Muscle of back (tissue), 11 donors: ENCODE results near the gene MAD1L1. TPM values are rescaled to one million over a fixed set of nuclear protein-coding genes. Genes with fewer than 3 reads are reported as not detected.

Experiments used
- DNase-seq, 3 donors: peaks; one replicate each; pipeline versions ENCODE4 v3.0.0 to v3.0.0-alpha.2; 2013
- polyA plus RNA-seq, 10 donors: library from polyadenylated mRNA; unstranded; fragments of 120-200 nt; gene quantifications; one replicate each; pipeline ENCODE4 v1.2.1, GENCODE V29; 2013; ENCODE audit not compliant: insufficient read length in 10 of 10

Gene MAD1L1
- polyA plus RNA-seq, 10 donors: 15.4 to 25.7 (median 22.0) TPM

- peak in 1 of 3 donors; percentile 34 for DNase-seq
Observed at GRCh38 chr7:2201686-2202360, 30.9 kb downstream of the MAD1L1 start.

GRCh38 chr7:2201128-2201527 is 31.6 kb downstream of the MAD1L1 start:
- DNase-seq: no peak

GRCh38 chr7:2200584-2200980 is 32.2 kb downstream of the MAD1L1 start:
- DNase-seq: no peak

GRCh38 chr7:2199956-2200583 is 32.7 kb downstream of the MAD1L1 start:
- DNase-seq: no peak

GRCh38 chr7:2199528-2199927 is 33.2 kb downstream of the MAD1L1 start:
- DNase-seq: no peak

- no peak for DNase-seq
Observed at GRCh38 chr7:2198760-2199159, 34.0 kb downstream of the MAD1L1 start.

GRCh38 chr7:2198206-2198605 is 34.5 kb downstream of the MAD1L1 start:
- DNase-seq: no peak

GRCh38 chr7:2197436-2198155 is 35.1 kb downstream of the MAD1L1 start:
- DNase-seq: no peak

GRCh38 chr7:2196381-2197378 is 36.1 kb downstream of the MAD1L1 start:
- no peak for DNase-seq

- peak; percentile 59 to 79 (median 68) for DNase-seq
Observed at GRCh38 chr7:2195400-2196246, 37.1 kb downstream of the MAD1L1 start.

- DNase-seq: no peak
Observed at GRCh38 chr7:2193575-2194305, 39.0 kb downstream of the MAD1L1 start.

GRCh38 chr7:2192831-2193534 is 39.8 kb downstream of the MAD1L1 start:
- peak; percentile 34 to 48 (median 40) for DNase-seq

- DNase-seq: no peak
Observed at GRCh38 chr7:2191016-2191415, 41.7 kb downstream of the MAD1L1 start.

GRCh38 chr7:2190531-2190930 is 42.2 kb downstream of the MAD1L1 start:
- DNase-seq: peak in 1 of 3 donors; percentile 66

GRCh38 chr7:2186166-2186565 is 46.6 kb downstream of the MAD1L1 start:
- no peak for DNase-seq

GRCh38 chr7:2185715-2186114 is 47.0 kb downstream of the MAD1L1 start:
- DNase-seq: no peak

GRCh38 chr7:2182461-2182860 is 50.3 kb downstream of the MAD1L1 start:
- no peak for DNase-seq

- DNase-seq: no peak
Observed at GRCh38 chr7:2181077-2181854, 51.5 kb downstream of the MAD1L1 start.

GRCh38 chr7:2180081-2180480 is 52.7 kb downstream of the MAD1L1 start:
- no peak for DNase-seq
